NCI-H2107 treated with DMSO at 0.1 percent for 48 hours (cell line): Measurements from ENCODE around the gene ADCY1.
"Not testable (repeated sequence)": the region's sequence is repeated elsewhere in the genome, so short reads cannot be mapped to it uniquely, and the experiment has no call there.

Source experiments
- DNase-seq: peaks from one replicate; lab custom pipeline; 2025; ENCODE audit not compliant: unreplicated experiment; lab: John Stamatoyannopoulos, UW

The ADCY1 gene

GRCh38 chr7:45708046-45708950 lies 134.1 kb downstream of the ADCY1 start:
- no peak for DNase-seq

DNA sequence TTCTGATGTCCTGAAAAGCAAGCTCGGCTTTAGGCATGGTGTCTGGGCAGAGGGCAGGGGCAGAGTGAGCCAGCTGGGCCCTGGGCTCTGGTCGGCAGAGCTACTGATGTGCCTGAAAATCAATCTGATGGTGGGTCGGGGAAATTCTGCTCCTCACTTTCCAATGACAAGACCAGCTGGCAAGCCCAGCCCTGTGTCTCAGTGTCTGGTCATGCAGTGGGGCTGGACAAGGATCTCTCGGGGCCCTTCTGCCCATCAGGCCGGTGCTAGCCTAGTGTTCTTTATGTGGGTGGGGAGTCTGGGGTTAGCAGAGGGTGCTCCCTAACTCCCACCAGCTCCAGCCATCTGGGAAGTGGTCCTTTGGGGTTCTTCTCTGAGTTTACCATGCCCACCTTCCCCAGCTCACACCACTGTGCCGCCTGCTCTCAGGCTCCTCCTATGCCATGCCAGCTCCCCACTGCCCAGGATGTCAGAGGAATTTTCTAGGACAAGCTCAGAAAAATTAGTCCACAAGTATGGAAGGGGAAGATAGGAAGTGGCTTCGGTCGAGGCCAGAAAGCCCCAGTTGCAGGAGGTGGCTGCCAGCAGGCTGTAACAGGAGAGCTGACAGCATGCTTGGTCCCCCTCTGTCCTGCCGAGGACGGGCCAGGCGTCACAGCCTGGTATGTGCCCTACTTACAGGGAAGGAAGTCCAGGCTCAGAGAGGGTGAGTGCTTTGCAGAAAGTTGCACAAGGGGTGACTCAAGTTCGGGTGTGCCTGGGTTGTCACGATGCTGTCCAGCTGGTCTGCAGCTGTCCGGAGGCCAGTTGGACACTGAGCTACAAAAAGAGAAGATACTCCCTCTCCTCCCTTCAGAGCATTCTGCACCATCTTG lies 135.2 kb downstream of the ADCY1 start:
- DNase-seq = no peak

DNA sequence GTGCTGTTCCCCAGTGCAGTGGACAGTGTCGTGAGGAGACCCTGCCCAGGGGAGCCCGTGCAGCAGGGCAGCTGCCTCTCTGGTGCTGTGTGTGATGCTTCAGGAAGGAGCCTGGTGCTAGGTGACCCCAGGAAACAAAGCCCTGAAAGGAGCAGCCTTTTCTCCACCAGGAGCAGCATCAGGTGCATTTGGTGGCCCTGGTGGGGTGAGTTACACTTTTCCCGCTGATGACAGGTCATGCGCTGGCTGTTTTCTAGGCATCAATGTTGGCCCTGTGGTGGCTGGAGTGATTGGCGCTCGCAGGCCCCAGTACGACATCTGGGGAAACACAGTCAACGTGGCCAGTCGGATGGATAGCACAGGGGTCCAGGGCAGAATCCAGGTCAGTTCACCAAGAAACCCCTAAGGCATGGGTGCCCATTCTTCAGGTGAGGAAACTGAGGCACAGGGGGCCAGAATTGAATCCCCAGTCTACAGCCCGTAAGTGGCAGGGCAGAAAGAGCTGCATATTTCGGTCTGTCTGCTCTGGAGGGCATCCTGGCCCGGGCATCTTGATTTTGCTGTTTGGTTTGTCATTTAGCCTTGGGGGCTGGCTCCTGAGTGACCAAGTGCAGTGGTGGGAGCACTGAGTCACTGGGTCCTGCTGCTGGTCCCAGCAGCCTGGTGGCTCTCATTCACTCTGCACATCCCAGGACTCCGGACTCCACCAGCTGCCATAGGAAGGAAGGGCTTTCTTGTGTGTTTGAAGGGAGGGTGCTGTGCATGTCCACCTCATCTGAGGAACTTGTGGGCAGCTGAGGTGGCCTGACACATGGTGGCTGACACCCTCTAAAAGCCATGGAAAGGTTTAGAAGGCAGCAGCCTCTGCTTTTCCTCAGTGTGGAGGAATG lies 136.3 kb downstream of the ADCY1 start:
- no peak for DNase-seq

- no peak for DNase-seq
Measured at GRCh38 chr7:45711161-45711490, 137.0 kb downstream of the ADCY1 start.

GRCh38 chr7:45712057-45712689 lies 138.0 kb downstream of the ADCY1 start:
- no peak for DNase-seq

- no peak for DNase-seq
Measured at GRCh38 chr7:45712872-45713668, 138.9 kb downstream of the ADCY1 start.

DNA sequence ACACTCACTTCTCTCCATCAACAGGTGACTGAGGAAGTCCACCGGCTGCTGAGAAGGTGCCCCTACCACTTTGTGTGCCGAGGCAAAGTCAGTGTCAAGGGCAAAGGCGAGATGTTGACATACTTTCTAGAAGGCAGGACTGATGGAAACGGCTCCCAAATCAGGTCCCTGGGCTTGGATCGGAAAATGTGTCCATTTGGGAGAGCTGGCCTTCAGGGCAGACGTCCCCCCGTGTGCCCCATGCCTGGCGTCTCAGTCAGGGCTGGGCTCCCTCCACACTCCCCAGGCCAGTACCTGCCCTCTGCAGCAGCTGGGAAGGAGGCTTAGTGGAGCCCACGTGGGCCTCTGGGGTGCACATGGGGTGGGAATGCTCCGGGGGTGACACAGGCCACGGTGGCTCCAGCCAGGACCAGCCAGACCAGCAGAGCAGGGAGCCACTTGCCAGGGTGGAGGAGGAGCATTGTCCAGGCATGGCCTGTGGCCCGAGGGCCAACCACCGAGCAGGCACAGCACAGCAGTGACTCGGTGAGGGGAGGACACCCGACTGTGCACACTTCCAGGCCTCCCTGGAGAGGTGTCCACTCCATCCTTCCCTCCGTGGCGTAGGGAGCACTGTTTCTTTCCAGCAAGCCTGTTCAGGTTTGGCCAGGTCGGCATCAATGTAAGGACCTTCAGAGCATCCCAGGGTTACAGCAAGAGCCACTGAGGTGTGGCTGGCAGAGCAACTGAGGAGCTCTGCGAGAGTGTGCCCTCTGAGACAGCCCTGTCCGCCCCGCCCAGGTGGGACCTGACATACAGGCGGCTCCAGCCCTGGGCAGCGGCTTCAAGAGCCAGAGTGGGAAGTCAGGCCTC lies 139.7 kb downstream of the ADCY1 start:
- no peak for DNase-seq

- DNase-seq = no peak
Measured at GRCh38 chr7:45714521-45714820, 140.3 kb downstream of the ADCY1 start.

- no peak for DNase-seq
Measured at GRCh38 chr7:45715471-45716352, 141.5 kb downstream of the ADCY1 start.

- DNase-seq = no peak
Measured at GRCh38 chr7:45716380-45717203, 142.4 kb downstream of the ADCY1 start.

- no peak for DNase-seq
Measured at GRCh38 chr7:45717537-45718235, 143.5 kb downstream of the ADCY1 start.

GRCh38 chr7:45718464-45719330 lies 144.5 kb downstream of the ADCY1 start:
- DNase-seq = no peak

DNA sequence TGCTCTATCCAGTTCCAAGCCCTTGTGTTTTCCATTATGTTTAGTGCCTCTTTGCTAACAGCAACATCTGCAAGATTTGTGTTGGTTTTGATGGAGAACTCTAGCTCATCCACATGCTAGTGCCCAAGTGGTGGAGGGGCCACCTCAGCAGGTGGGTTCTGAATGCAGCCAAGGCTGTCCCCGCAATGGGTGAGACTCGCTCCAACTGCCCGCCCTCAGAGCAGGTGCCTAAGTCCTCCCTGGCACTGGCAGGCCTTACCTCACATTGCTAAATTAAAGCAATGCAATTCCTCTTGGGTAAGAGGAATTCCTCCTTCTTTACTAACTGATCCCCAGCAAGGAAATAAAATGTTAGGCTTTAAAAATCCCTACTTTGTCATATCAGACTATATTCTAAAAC lies 146.8 kb downstream of the ADCY1 start:
- no peak for DNase-seq

GRCh38 chr7:45721686-45722598 lies 147.8 kb downstream of the ADCY1 start:
- DNase-seq = no peak

GRCh38 chr7:45725231-45725630 lies 151.1 kb downstream of the ADCY1 start:
- DNase-seq = not testable (repeated sequence)
